Esophagus mucosa (tissue), 1 donor: ENCODE results near the gene REXO2. TPM values are rescaled to one million over a fixed set of nuclear protein-coding genes. Genes with fewer than 3 reads are reported as not detected.

Experiments used
- ATAC-seq: fragments of 200-7000 bp; cut with Tn5 transposase; one replicate; pipeline ENCODE4 v1.9.1; 2020
- total RNA-seq: library from RNA; stranded (reverse); gene quantifications from one replicate; pipeline ENCODE4 v1.2.4, GENCODE V29; 2023
- donor health status: DM: yes; HTN: yes; CAD: no.

The REXO2 gene
- 71.5 TPM for total RNA-seq

DNA sequence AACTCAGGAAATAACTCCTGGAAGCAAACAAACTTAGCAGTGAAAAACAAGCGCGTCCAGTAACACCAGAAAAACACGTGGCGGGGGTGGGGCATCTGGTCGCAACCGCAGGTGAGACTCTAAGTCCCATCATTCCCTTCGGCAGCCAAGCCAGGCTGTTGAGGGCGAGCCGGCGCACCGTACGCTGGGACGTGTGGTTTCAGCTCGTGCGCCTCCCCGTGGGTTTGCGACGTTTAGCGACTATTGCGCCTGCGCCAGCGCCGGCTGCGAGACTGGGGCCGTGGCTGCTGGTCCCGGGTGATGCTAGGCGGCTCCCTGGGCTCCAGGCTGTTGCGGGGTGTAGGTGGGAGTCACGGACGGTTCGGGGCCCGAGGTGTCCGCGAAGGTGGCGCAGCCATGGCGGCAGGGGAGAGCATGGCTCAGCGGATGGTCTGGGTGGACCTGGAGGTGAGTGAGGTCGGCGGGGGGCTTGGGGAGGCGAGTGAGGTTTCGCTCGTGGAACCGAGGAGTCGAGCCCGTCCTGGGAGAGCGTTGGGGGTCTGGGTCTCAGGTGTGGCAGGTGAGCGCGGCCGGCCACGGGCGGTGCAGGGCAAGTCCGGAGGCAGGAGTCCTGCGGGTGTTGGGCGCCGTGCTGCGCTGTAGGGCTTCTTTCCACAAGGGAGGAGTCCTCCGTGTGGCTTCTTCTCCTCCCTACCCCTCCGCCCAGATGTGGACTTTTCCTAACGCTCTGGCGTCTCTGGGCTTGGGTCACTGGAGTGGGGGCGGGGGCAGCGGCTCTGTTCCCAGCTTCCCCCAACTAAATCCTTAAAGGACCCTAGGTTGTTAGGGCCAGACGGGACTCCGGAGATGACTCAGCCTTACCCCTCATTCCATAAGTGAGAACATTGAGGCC lies at the start of gene REXO2:
TSS of gene REXO2 (plus strand) at position 239 of the 892 bp plus-strand sequence. CDS start at position 301, 62 bp downstream.
- ATAC-seq: peak; percentile 99

GRCh38 chr11:114392735-114393667 lies 46.3 kb upstream of the REXO2 start:
- ATAC-seq: no peak

DNA sequence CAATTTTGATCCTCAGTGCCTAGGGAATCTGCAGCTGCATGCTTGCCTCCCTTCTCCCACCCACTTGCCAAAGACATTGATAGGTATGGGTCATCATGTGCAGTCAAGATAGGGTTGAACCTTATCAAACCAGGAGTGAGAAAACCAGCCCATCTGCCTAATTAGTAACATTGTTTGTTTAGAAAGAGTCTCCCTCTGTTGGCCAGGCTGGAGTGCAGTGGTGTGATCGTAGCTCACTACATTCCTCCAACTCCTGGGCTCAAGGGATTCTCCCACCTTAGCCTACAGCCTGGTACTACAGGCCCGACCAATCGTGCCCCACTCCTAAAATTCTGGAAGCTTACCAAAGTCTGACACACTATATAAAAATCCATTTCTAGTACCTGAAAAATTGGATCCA lies 43.5 kb upstream of the REXO2 start:
- no peak for ATAC-seq

GRCh38 chr11:114396916-114397315 lies 42.4 kb upstream of the REXO2 start:
- ATAC-seq: no peak

DNA sequence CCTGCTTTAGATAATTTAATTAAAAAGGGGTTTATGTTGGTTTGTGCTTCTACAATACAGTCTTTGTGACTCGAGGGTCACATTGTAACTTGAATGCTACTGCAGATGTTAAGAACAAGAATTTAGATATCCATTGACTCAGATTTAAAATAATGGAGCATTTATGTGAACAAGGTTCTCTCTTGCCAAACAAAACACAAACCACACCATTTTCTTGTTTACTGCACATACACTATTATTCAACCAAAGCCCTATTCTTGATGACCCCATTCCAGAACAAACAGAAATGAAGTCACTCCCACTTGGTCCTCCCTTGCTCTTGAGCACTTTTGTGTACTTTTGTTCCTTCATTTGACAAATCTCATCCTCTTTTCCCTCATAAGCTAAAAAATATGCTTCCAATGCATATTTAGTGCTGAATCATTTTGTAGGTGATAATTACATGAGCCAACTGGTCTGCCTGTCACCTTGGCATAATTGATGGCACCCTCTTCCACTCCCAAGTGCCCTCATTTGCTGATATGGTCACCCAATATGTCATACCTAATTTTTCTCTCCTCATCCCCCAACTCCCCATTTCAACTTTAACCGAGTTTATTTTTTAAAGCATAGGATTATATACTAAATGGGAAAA lies 41.8 kb upstream of the REXO2 start:
- no peak for ATAC-seq

DNA sequence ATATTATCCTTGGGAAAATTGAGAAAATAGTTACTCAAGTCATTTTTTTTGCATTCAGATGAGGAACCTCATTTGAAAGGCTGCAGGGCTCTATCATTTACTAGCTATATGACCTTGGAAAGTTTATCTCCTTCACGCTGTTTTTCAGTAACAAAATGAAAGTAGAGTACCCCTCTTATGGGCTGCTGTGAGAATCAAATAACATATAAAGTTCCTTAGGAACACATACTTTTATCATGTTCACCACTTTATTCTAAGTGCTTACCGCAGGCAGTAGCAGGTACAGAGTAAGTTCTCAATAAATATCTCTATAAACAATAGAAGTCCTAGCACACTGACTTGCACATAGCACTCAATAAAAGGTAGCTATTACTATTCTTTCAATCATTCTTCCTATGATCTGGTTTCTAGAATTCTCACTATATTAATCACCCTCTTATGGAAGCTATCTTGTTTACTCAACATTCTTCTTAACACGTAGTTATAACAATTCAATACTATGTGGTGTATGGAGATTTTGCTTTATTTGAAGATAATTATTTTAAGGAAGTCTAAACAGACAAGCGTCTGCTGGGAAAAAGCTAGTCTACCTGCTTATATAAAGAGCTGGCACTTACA lies 40.9 kb upstream of the REXO2 start:
- no peak for ATAC-seq

- ATAC-seq: peak; percentile 59
These were observed 39.6 kb upstream of the REXO2 start for GRCh38 chr11:114399490-114400215.

GRCh38 chr11:114400216-114400914 lies 38.9 kb upstream of the REXO2 start, which contains the start of the genes C11orf71 and RBM7:
TSS of gene C11orf71 (minus strand) at chr11:114400511. CDS start at chr11:114400331, 180 bp downstream.
TSS of gene RBM7 (plus strand) at chr11:114400666. CDS start at chr11:114400672, 6 bp downstream.
- peak; percentile 98 for ATAC-seq

DNA sequence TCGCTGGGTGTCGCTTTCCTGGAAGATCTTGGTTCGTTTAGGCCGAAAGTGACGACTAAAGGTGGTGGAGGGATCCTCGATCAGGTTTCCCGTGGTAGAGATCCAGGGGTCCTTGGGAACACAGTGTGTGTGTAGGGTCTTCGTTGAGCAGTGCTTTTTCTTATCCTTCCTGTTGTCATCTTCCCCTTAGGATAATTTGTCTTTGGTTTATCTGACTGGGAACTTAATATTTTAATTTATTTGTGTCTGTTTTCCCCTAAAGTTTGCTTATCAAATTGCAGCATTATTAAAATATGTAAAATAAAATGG lies 38.4 kb upstream of the REXO2 start:
- ATAC-seq: no peak

GRCh38 chr11:114401311-114401710 lies 38.0 kb upstream of the REXO2 start:
- ATAC-seq: no peak

DNA sequence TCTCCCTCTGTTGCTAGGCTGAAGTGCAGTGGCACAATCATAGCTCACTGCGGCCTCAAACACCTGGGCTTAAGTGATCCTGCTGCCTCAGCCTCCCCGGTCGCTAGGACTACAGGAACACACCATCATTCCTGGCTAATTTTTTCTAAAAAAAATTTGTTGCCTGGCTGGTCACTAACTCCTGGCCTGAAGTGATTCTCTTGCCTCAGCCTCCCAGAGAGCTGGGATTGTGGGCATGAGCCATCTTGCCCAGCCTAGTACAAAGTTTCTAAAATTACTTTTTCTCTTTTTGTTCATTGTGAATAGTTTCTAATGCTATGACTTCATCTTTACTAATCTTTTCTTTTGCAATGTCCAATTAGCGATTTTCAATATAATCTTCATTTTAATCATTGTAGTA lies 26.3 kb upstream of the REXO2 start:
- peak; percentile 32 for ATAC-seq

- ATAC-seq: no peak
These were observed 25.3 kb upstream of the REXO2 start for GRCh38 chr11:114413958-114414357.

DNA sequence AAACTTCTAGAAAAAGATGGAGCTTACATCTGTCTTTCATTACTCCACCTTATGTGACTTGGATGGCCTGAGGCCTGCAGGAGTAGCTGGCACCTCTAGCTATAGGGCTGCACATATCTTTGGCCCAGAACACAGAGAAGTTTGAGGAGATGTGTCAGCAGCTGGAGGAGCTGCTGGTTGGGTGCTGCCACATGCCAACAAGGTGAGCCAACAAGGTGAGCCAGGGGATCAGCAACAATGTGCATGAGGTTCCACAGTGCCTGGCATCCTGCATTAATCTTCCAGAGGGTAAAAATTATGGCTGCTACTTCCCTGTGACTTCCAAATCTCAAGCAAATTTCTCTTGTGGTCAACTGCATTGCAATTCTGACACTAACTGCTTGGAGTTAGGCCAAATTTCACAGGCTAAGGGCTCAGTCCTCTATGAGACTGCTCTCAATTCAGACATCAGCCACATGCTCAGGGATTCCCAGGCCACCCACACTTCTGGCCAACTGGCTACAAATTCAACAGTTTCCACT lies 22.8 kb upstream of the REXO2 start:
- ATAC-seq: peak; percentile 98

DNA sequence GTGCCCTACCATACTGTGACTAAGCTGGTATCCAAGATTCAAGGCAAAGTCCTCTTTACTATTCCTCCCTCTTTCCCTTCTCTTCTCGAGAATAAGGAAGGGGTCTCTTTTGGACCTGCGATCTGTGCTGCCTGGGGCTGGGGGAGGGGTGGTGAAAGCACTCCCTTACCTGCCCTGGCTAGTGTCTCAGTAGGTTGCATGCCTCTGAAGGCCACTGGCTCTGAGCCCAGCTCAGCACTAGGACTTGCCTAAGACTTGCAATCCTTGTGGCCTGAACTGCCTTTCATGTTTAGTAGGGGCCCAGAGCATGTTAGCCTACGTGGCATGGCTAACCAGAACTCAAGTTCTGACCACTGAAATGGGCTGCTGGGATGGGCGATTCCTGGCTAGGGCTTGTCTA lies 13.0 kb upstream of the REXO2 start:
- no peak for ATAC-seq

- no peak for ATAC-seq
These were observed 9.0 kb upstream of the REXO2 start for GRCh38 chr11:114430290-114430689.

DNA sequence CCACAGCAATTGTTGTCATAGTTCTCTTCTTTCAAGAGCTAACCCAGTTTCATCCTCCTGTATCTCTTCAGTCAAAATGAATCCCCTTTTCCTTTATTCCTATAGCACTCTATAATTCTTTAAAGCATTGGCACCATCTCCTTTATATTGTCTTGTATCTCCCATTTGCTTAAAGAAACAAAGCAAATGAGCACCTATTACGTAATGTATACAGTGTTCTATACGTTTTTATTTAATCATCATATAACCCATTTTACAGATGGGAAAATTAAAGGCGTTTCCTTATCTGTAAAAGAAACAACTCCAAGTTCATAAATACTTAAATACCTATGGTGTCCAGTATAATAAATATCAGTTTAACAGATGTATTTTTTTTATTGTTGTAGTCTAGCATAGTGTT lies 6.4 kb upstream of the REXO2 start:
- ATAC-seq: no peak

- ATAC-seq: no peak
These were observed 5.9 kb upstream of the REXO2 start for GRCh38 chr11:114433376-114433775.

GRCh38 chr11:114438303-114438702 lies 964 bp upstream of the REXO2 start:
- ATAC-seq: peak; percentile 27

DNA sequence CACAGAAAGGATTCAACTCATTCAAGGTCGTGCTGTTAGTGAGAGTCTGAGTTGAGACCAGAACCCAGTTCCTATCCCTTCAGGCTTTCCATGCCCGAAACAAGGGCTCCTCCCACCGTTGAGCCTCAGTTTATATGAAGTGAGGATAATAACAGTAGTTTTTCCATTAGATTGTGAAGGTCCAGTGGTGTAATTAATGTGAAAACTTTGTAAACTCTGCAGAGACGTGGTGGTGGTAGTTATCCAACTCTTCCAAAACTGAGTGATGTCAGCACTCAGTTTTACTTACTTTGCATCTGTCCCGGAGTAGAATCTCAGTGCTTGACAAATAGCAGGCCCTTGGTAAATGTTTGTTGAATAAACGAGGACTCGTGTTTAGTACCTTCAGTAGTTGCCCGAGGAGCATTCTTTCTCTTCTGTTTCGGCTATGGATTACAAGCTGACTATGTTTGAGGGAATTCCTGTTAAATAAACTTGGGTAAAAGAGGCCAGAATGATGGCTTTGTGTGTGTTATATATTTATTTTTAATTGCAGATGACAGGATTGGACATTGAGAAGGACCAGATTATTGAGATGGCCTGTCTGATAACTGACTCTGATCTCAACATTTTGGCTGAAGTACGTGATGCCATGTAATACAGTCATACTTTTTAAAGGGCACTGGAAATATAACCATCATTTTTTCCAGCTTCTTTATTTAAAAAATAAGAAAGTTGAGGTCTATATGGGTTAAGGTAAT lies 1.0 kb downstream of the REXO2 start:
- no peak for ATAC-seq
